GM04504 (cell line): ENCODE measurements around the gene C3.

Experiments used
- DNase-seq: peaks from one replicate; pipeline ENCODE4 v3.0.0-alpha.2; 2012; ENCODE audit warnings: low read depth

C3 gene

GRCh38 chr19:6730941-6731670 lies 10.7 kb upstream of the C3 start:
- no peak for DNase-seq

- no peak for DNase-seq
Measured at GRCh38 chr19:6730153-6730804, 9.8 kb upstream of the C3 start.

- no peak for DNase-seq
Measured at GRCh38 chr19:6729573-6730152, 9.2 kb upstream of the C3 start.

GRCh38 chr19:6728346-6728745 lies 7.9 kb upstream of the C3 start:
- no peak for DNase-seq

- DNase-seq = no peak
Measured at GRCh38 chr19:6725513-6726231, 5.2 kb upstream of the C3 start.

GRCh38 chr19:6724631-6725492 lies 4.4 kb upstream of the C3 start:
- no peak for DNase-seq

GRCh38 chr19:6723738-6724137 lies 3.3 kb upstream of the C3 start:
- no peak for DNase-seq

GRCh38 chr19:6723108-6723618 lies 2.7 kb upstream of the C3 start:
- DNase-seq = no peak

GRCh38 chr19:6721773-6722172 lies 1.3 kb upstream of the C3 start:
- no peak for DNase-seq

- no peak for DNase-seq
Measured at GRCh38 chr19:6721138-6721474, 656 bp upstream of the C3 start.

GRCh38 chr19:6719992-6720368 lies 470 bp downstream of the C3 start:
- DNase-seq = no peak

GRCh38 chr19:6719540-6719861 lies 949 bp downstream of the C3 start:
- DNase-seq = no peak

- DNase-seq = no peak
Measured at GRCh38 chr19:6718741-6719539, 1.5 kb downstream of the C3 start.

- DNase-seq = no peak
Measured at GRCh38 chr19:6718111-6718740, 2.2 kb downstream of the C3 start.

GRCh38 chr19:6717441-6717971 lies 2.9 kb downstream of the C3 start:
- DNase-seq = no peak

GRCh38 chr19:6717036-6717435 lies 3.4 kb downstream of the C3 start:
- DNase-seq = no peak

- no peak for DNase-seq
Measured at GRCh38 chr19:6716610-6716970, 3.9 kb downstream of the C3 start.

- DNase-seq = no peak
Measured at GRCh38 chr19:6714749-6715555, 5.5 kb downstream of the C3 start.
